Esophagus muscularis mucosa (tissue), 3 donors: ENCODE measurements around the gene SFMBT1.

Experiments
- CTCF ChIP-seq, 3 experiments: fragments of 200-600 bp in 2 of 3; fragments of 450-650 bp in 1 of 3; sonication (generic) in 2 of 3; IDR thresholded peaks; one replicate each; pipeline ENCODE4 v1.5.1; 2017 to 2019; ENCODE audit warnings: antibody characterized with exemption in 3 of 3, mild to moderate bottlenecking in 2 of 3, moderate library complexity in 1 of 3
- POLR2A ChIP-seq: fragments of 450-650 bp; IDR thresholded peaks from one replicate; pipeline ENCODE4 v1.6.1; 2017; ENCODE audit warnings: antibody characterized with exemption, moderate library complexity, mild to moderate bottlenecking, low read depth
- POLR2AphosphoS5 ChIP-seq, 2 donors: sonication (generic); formaldehyde crosslinking; IDR thresholded peaks; one replicate each; pipeline ENCODE4 v1.6.1; 2017; ENCODE audit warnings: antibody characterized with exemption in 2 of 2

- TF ChIP-seq CTCF (IDR thresholded peaks at IDR 0.05) (no peak), POLR2A (no peak), POLR2AphosphoS5 (IDR thresholded peaks at IDR 0.05) (no peak)
These were observed 179.9 kb downstream of the SFMBT1 start for GRCh38 chr3:52865994-52866393.
